NCI-H526 (cell line): Measurements from ENCODE around the gene CREB3L4.
"Not testable (repeated sequence)": the region's sequence is repeated elsewhere in the genome, so short reads cannot be mapped to it uniquely, and the experiment has no call there.

Source experiments
- DNase-seq, 2 experiments: peaks; one replicate each; lab custom pipeline; 2025; lab: John Stamatoyannopoulos, UW

CREB3L4 gene

DNA sequence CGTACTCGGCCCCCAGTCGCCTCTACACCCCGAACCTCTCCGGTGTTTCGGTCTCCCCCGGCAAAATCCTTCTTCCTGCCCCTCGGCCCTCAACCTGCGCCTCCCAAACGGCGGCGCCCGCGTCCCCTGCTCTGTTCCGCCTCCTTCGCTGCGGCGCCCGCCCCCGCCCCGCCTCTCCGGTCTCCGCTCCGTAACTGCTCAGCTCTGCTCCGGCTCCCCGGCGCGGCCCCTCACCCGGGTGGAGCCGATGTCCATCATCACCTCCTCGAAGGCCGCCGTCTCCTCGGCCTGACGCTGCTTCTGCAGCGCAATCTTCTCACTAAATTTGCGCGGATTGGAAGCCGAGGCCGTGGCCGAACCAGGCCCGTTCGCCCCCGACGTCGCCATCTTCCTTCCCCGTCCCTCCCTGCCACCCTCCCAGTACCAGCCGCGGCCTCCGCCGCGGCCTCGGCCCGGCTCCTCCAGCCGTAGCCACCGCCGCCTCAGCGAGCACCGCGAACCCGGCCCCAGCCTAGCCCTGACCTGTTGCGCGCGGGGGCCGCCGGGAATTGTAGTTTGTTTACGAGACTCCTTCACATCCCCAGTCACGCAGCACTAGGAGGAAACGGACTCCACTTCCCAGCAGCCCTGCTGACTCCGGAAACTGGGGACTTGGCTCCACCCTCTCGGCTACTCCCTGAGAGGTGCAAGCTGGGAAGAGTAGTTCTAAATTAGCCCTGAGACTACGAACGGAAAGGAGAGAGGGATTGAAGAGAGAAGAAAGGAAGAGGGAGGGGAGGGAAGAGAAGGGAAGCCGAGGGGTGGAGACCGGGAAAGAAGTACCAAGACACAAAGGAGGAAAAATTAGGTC is 9.4 kb upstream of the CREB3L4 start, which contains the start of gene CRTC2:
Gene CRTC2 (minus strand): TSS at position 502 of the 850 bp plus-strand sequence. CDS start 115 bp downstream, at position 387.
- peak; percentile 100 for DNase-seq

DNA sequence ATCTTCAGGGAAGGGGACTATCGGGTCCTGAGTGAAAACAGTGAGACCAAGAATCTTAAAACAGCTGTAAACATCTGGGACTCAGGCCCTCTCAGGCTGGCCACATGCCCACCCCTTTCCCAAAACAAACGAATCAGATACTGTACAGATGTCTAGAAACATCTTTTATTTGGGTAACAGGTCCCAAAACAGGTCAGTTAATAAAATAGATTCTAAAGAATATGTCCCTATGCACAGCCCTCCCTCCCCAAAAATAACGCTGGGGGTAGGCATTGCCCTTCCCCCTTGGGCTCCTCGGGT is 8.8 kb upstream of the CREB3L4 start:
- no peak for DNase-seq

DNA sequence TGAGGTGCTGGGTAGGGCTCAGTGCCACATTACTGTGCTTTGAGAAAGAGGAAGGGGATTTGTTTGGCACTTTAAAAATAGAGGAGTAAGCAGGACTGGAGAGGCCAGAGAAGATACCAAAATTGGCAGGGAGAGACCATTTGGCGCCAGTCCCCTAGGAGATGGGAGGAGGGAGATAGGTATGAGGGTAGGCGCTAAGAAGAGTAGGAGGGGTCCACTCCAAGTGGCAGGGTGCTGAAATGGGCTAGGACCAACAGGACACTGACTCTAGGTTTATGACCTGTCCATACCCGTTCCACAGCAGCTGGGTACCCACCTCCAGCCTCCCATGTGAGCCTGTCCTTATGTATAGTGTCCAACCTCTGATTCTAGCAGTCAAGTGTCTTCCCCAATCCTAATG is 8.2 kb upstream of the CREB3L4 start:
- no peak for DNase-seq

DNA sequence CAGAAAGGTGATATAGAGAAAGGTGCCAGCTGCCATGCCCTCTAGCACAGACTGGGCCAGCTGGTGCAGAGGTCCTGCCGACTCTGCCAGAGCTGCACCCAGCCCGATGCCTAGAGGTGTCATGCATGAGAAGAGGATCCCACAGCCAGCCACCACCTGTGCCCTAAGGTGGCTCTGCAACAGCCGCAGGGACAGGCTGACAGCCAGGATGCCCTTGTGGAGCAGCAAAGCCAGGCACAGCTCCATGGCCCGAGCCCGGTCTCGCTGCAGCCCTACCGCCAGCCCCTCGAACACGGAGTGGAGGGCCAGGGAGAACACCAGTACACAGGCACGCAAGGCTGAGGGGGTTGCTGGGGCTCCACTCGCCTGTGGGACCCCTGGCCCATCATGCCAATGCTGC is 7.5 kb upstream of the CREB3L4 start:
- no peak for DNase-seq

DNA sequence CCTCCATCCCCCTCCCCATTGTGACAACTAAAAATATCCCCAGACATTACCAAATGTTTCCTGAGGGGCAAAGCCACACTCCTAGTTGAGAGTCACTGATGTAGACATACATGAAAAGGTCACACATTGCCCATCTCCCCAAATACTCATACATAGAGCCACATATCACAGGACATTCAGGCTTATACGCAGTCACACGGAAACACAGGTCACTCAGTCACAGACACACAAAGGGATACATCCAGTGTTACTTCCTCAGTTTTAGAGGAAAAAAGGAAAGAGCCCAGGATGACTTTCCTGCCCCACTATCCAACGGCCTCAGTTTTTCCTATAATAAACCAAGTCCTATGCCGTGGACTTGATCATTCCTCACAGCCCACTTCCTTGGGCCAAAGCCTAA is 6.3 kb upstream of the CREB3L4 start:
- DNase-seq = no peak

DNA sequence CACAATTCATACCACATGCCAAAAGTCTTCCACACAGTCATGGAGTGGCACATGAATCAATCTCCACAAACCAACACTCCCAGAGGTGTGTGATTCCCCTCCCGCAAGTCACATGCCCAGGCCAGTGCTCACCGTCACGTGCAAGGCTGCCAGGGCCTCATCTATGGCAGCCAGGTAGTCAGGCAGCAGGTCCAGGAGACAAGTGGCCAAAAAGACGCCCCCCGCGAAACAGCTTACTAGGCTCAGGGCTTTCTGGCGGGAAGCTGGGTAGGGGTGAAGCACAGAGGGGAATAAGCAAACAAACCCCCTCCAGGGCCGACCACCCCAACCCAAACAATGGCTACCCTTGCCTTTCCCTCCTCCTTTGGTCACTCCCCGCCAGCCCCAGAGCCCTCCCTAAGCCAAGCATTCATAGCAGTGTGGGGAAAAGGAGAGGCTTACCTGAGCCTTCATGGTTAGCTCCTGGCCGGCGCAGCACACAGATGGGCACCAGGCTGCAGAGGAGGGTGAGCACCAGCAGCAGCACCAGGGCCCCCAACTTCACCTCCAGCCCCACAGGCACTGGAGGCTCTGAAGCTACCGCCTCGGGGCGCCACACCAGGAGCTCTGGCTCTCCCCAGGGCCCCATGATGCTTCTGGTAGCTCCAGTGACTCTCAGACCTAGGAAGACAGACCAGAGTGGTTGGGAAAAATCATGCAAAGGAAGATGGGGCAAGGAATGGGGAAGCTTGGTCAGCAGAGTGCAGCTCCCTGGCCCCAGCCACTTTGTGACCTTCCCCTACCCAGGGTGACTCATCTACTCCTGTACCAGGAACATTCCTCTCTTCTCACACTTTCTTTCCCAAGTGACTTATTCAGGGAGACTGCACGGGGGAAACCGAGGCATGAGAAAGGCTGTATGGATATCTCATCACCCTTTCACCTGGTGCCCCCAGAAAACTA is 5.3 kb upstream of the CREB3L4 start:
- peak; percentile 22 to 70 for DNase-seq

DNA sequence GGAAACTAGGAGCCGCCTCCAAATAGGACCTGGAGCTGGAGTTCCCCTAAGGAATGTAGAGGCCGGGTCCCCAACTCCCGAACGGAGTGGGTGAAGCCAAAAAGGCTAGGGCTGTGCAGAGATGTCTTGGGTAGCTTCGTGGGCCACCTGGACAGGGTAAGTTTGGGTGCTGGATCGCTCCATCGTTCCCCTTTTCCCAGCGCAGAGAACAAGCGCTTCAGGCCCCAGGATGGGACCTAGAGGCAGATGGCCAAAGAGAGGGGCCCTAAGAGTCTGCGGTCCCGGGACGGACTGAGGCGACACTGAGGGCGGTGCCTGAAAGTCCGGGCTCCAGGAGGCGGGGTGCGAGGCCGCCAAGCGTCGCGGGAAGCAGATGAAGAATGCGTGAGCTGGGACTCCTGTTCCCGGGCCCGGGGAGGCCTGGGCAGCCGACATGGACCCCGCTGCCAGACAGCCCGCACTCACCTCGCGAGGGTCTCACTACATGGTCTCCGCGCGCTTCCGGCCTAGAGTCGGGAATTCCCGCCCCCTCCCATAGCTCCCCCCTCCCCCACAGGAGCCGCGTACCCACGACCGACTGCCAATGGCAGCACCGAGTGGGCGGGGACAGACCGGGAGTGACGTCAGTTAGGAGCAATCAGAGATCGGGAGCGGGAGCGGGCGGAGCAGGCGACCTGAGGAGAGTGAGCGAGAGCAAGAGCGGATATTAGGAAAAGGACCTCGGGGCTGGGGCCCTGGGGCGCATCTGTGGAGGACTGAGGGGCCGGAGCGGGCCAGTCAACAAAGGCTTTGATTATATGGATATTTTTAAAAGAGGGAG is 4.5 kb upstream of the CREB3L4 start, which contains the start of gene SLC39A1:
Gene SLC39A1 (minus strand): TSS at position 508 of the 820 bp plus-strand sequence. CDS start 822 bp downstream, outside the sequence.
- DNase-seq = peak; percentile 99 to 100

DNA sequence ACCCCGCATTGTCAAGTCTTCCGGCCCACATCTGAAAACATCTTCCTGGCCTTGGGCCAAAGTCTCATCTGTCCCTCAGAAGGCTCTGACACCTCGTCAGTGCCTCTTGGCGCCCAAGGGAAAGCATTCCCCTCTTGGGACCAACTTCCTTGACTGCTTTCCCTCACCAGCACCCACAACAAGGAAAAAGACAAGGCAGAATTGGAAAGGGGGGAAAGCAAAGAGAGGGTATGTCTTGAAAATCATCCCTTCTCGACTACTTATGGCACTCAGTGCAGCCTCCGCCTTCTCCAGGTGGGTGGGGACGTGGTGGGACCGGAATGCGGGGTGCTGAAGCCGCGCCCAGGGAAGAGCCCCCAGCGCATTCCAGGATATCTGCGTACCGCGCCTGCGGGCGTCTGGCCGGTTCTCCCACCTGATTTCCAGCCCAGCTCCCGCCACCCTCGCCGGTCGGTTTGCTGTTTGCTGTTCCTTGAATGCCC is 3.8 kb upstream of the CREB3L4 start:
- peak; percentile 85 to 93 for DNase-seq

DNA sequence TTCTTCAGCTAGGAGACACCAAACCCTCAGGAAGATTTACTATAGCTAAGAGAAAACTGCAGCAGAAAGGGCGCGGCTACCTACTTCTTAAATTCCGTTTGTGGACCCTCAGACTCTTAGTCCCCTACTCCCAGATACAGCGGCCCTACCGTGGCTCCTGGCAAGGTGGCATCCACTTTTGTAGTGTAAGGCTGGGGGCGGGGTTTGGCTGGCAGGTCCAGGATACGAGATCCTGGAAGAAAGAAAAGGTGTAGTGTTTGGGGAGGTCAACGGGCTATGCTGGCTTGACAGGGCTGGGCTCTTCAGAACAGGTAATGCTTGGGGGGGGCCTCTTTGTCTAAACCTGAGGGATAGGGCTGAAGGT is 280 bp downstream of the CREB3L4 start:
- peak; percentile 92 to 95 for DNase-seq

DNA sequence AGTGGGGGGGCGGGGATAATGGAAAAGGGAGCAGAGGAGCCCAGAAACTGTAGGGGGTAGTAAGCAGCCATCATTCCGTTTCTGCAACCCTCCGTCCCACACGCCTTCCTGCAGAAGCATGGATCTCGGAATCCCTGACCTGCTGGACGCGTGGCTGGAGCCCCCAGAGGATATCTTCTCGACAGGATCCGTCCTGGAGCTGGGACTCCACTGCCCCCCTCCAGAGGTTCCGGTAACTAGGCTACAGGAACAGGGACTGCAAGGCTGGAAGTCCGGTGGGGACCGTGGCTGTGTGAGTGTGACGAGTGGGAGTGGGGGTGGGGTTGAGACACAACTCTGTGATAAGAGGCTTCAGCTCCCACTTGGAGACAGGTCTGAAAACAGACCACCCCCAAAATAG is 706 bp downstream of the CREB3L4 start:
- DNase-seq = peak in 1 of 2 experiments; percentile 80

DNA sequence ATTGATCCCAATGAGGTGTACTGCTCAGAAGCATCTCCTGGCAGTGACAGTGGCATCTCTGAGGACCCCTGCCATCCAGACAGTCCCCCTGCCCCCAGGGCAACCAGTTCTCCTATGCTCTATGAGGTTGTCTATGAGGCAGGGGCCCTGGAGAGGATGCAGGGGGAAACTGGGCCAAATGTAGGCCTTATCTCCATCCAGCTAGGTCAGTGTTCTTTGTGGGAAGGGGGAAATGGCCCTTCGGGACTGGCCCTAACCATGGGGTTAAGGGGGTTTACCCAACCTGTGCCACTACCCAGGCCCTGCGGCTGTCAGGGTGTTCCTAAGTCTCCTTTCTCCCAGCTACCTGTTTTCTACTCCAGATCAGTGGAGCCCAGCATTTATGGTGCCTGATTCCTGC is 1.3 kb downstream of the CREB3L4 start:
- DNase-seq = no peak

DNA sequence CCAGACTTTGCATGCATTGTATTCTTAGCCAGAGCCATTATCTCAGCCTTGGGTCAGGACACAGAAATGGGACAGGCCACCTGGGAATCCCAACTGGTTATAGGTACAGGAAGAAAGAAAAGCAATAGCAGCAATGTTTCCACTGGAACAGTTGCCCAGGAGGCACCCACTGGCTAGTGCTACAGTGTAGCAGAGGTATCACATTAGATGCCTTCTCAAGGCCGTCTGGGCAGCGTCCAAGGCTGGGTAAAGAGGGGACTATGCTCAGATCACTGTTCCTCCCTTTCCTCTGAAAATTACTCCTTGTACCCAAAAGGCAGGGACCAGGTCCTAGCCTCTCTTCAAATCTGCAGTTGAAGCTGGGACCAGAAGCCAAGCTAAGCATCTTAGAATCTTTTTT is 2.6 kb downstream of the CREB3L4 start:
- DNase-seq = no peak

DNA sequence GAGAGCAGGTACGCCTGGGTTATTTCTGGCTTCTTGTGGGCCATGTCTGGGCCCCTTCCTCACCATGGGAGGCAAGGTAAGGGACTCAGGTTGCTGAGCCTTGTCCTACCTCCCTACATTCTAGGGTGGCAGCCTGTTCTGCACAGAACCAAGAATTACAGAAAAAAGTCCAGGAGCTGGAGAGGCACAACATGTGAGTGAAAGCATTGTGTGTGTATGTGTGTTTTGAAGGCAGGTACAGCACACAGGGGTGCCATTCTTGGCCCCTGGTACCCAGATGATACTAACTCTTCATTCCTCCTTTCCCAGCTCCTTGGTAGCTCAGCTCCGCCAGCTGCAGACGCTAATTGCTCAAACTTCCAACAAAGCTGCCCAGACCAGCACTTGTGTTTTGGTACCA is 5.4 kb downstream of the CREB3L4 start:
- no peak for DNase-seq

DNA sequence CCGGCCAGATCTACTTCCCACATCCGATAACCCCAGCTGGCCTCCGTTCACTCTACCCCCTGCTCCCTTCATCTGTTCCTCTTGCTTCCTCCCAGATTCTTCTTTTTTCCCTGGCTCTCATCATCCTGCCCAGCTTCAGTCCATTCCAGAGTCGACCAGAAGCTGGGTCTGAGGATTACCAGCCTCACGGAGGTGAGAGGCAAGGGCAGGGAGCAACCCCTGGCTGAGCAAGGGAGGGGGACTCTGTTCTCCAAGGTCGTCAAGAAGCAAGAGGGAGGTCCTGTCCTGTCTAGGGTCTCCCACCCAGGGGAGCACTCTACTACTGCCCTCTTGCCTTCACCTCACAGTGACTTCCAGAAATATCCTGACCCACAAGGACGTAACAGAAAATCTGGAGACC is 5.8 kb downstream of the CREB3L4 start:
- DNase-seq = no peak

DNA sequence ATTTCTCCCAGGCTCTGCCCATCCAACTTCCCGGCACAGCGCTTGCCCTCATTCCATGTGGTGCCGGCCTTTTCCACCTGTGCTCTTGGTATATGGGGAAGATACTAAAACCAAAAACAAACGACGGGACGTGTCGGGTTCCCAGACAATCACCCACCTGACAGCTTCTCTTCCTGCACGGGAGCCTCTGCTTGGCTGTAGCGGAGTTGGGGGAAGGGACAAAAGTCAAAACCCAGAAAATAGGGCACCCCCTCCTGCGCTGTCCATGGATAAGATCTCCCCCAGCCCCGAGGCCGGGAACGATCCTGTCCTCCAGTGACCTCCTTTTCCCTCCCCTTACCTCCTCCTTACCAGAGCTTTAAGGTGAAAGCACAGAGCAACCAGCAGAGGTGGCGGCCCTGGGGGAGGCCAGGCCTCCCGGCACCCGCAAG is 9.1 kb downstream of the CREB3L4 start:
- DNase-seq = peak; percentile 41 to 59

DNA sequence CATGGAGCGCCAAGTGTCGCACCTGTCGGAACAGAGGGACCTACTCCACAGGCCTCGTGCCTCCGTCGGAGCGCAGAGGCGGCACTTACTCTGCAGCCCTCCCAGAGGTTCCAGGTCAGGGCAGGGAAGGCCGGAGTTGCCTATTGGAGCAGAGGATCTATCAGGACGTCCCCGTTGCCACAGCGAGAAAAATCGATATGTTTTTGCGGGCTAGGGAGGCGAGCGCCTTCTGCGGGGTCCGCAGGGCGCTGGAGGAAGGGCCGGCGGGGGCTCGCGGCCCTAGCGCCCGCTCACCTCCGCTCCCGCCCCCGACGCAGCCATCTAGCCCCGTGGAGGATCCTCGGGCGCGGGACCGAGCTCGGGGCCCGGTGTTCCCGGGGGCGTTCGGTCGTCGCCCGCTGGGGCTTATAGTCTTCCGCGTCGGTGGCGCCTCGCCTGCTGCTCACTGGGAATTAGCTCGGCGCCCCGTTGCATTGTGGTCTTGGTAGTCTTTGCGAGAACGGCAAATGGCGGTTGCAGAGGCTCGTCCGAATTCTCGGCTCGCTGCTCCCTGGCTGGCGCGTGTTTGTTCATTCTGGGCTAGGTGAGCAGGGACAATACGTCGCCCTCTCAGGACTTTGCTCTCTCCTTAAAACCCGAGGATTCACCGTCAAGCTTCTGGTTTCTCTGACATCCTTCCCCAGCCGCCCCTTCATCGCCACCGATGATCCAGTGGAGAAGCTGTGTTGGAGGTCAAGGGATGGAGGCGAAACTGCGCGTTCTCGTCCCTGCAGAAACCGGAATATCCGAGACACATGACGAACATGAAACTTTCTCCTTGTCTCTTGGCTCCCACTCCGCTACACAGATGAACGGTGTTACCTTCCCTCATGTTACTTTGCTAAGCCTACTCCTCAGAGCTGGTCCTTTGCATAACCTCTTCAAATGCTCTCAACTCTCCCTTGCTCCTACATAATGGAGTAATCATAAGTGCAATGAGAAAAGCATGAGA is 9.8 kb downstream of the CREB3L4 start, which contains the start of gene JTB:
Gene JTB (minus strand): TSS at position 425 of the 991 bp plus-strand sequence. CDS start 422 bp downstream, at position 3.
- DNase-seq = peak; percentile 93 to 99

DNA sequence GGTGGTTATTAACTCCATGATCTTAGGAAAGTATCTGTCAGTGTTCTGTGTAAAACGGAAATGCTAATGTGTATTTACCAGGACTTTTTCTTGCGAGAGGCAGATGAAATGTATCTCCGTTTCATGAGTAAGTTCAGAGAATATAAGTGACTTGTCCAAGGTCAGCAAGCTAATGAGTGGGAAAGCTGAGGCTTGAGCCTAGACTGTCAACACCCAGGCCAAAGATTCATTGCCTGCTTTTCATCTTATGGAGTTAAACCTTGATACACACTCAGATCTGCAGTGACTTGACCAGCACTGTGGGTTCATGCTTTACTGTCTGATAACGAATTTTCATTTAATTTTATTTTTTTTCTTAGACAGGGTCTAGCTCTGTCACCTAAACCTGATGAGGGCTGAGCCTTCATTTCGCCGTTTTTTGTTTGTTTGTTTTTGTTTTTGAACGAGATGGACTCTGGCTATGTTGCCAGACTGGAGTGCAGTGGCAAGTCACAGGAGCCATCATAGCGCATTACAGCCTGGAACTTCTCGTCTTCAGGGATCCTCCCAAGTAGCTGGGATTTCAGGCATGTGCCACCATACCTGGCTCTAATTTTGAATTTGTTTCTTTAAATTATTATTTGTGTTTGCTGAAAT is 10.7 kb downstream of the CREB3L4 start:
- DNase-seq = peak in 1 of 2 experiments; percentile 58

DNA sequence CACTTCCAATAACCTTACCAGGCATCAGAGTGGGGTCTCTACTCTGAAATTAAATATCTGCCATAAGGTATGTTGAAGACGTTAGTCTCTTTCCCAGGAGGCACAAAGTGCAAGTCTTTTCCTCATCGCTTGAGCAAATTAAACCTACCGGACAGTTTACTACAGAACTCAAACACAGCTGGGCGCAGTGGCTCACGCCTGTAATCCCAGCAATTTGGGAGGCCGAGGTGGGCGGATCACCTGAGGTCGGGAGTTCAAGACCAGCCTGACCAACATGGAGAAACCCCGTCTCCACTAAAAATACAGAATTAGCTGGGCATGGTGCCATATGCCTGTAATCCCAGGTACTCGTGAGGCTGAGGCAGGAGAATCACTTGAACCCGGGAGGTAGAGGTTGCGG is 11.4 kb downstream of the CREB3L4 start:
- DNase-seq = not testable (repeated sequence)

DNA sequence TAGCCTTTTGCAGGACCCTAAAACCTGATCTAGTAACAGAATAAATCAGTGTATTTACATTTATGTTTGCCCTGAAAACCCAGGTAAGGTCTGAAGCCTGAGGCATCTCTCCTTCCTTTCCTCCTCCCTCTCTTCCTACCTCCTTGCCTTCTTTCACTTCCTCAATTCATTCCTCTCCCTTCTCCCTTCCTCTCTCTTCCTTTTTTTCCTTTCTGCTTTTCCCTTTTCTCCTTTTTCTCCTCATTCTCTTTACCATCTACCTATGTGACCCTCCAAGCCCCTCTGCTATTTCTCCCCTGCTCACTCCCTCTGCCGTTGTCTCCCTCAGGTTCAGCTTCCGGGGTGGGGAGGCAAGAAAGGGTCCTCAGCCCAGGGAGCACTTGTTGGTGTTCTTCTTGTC is 14.0 kb downstream of the CREB3L4 start:
- DNase-seq = not testable (repeated sequence)
